Kidney epithelial cell (primary cell): ENCODE measurements around the gene KRTAP1-5. TPM values are rescaled to one million over a fixed set of nuclear protein-coding genes. Genes with fewer than 3 reads are reported as not detected.
"Not testable (repeated sequence)": the region's sequence is repeated elsewhere in the genome, so short reads cannot be mapped to it uniquely, and the experiment has no call there.

Source experiments
- DNase-seq: peaks from one replicate; pipeline ENCODE4 v3.0.0-alpha.2; 2010; ENCODE audit warnings: low read depth
- H3K27me3 ChIP-seq: 2 replicates; pipeline ENCODE4 v1.6.0; 2011; ENCODE audit warnings: low read length; ENCODE audit not compliant: control insufficient read depth, insufficient read depth
- H3K36me3 ChIP-seq: 2 replicates; pipeline ENCODE4 v1.5.1; 2011; ENCODE audit warnings: low read length; ENCODE audit not compliant: control insufficient read depth, insufficient read depth
- H3K4me3 ChIP-seq: 2 replicates; pipeline ENCODE4 v1.5.1; 2011; ENCODE audit warnings: low read depth, mild to moderate bottlenecking, control low read depth, low read length
- total RNA-seq: library from RNA; depleted of rRNA; stranded (reverse); fragments of >200 nt; gene quantifications from 2 replicates; pipeline ENCODE4 v1.2.3, GENCODE V29; 2015
- TF ChIP-seq, protein P1 (sequence below): IDR thresholded peaks from 2 replicates; pipeline ENCODE4 v1.5.1; 2011; ENCODE audit warnings: mild to moderate bottlenecking, moderate library complexity, low read length, control low read depth, inconsistent platforms; ENCODE audit not compliant: insufficient read depth, poor library complexity, severe bottlenecking

Gene KRTAP1-5
- total RNA-seq, 1 donor from 2014 or later, result not detected

DNA sequence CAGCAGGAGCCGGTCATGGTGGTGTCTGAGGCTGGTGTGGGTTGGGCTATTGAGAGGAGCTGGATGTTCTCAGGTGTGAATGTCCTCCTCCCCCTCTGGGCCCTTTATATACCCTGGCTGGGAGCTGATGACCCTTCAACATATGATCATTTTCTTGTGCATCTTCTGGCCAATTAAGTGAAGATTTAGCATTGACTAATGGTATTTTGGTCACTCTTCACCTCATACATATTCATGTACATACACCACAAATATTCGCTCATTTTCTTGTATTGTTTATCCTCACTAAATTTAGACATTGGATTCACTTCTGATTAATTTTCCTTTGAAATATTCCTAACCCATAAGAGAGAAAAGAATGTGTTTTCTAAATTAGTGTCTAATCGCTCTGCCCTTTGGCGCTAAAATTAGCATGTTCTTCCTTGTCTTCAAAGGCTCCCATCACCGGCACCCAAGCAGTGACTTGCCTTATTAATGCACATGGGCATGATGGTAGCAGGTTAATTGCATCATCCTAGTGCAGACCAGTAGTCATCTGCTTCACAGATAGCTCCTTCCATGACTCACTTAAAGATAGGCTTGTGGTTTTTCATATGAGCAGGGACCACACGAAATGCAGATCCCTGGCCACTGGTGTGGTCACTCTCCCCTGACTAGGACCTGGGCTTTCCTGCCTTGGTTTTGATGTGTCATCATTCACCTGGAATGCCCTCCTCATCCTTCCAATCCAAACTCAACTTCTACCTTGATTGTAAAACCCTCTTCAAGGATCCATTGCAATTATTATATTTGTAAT is 39.0 kb upstream of the KRTAP1-5 start, which contains the start of gene KRTAP2-4:
Gene KRTAP2-4, minus strand, starts transcription at position 51 of the 796 bp plus-strand sequence. Its CDS starts 34 bp downstream, at position 17.
- peak; percentile 87 for DNase-seq
- Histone ChIP-seq H3K36me3 (no peaks in the 10 kb centered on the region), H3K27me3 (no peaks in the 10 kb centered on the region), H3K4me3 (no peak within 1 kb of the TSS)
- TF ChIP-seq, protein P1, sequence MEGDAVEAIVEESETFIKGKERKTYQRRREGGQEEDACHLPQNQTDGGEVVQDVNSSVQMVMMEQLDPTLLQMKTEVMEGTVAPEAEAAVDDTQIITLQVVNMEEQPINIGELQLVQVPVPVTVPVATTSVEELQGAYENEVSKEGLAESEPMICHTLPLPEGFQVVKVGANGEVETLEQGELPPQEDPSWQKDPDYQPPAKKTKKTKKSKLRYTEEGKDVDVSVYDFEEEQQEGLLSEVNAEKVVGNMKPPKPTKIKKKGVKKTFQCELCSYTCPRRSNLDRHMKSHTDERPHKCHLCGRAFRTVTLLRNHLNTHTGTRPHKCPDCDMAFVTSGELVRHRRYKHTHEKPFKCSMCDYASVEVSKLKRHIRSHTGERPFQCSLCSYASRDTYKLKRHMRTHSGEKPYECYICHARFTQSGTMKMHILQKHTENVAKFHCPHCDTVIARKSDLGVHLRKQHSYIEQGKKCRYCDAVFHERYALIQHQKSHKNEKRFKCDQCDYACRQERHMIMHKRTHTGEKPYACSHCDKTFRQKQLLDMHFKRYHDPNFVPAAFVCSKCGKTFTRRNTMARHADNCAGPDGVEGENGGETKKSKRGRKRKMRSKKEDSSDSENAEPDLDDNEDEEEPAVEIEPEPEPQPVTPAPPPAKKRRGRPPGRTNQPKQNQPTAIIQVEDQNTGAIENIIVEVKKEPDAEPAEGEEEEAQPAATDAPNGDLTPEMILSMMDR, result no peak

DNA sequence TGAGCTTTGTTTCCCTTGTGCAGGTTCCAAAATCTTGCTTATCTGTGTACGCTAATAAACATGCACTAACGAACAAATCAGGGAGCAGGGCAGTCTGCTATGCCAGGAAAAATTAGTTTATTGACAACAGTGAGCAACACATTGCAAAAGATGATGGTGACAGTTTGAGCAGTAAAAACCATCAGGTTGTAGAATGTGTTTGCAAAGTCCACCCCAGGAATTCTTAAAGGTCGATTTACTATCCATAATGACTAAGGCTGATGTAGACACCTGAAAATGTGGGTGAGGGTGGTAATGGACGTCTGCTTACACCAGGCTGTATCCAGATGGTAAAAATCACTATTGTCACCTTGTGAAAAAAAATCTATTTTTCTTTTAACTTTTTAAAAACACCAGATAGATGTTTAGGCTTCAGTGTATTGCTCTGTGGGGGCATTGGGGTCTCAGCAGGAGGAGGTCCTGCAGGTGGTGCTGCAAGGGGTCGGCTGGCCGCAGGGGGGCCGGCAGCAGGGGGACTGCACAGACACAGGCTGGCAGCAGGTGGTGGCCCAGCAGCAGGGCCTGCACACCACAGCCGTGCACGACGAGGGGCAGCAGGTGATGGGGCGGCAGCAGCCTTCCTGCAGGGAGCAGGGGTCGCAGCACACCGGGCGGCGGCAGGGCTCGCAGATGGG is 38.1 kb upstream of the KRTAP1-5 start:
- not testable (repeated sequence) for DNase-seq, H3K4me3 ChIP-seq, H3K36me3 ChIP-seq, H3K27me3 ChIP-seq

DNA sequence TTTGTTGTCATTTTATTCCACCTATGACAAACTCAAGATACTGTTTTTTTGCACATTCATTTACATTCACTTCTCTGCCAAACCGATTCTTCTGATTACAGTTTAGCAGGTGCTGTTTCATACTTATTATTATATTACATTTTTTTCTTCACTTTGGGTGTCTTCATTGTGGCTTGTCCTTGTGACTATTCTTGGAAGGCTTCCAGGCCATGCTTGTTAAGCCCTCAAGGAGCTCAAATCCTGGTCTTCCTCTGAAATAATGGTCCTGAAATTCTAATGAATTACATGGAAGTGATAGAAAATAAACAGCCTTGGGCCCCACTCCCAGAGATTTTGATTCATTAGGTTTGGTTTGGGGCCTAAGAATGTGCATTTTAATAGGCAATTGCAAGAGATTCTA is 37.3 kb upstream of the KRTAP1-5 start:
- TF ChIP-seq, protein P1, result no peak

DNA sequence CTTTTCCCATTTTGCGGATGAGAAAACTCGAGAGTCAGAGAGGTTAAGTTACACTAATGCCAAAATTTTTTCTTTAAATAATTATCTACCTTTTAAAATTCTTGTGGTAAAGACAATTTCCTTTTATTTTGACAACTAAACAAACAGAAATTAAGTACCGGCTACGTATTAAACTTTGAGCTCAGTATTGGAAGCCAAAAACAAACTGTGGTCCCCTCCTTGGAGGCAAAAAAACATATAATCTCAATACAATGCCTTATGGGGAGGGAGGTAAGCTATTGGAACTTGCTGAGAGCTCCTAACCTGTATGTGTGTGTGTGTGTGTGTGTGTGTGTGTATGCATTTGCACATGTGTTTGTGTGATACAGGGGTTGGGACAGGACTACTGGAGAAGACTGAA is 36.4 kb upstream of the KRTAP1-5 start:
- no peak overlapping the region for H3K4me3 ChIP-seq
- TF ChIP-seq, protein P1, result no peak
- no peaks in the 10 kb centered on the region for H3K27me3 ChIP-seq
- no peak for DNase-seq
- no peaks in the 10 kb centered on the region for H3K36me3 ChIP-seq

More for the DNA sequence above, 37.3 kb upstream of the KRTAP1-5 start:
- Histone ChIP-seq H3K4me3 (no peak overlapping the region), H3K36me3 (no peaks in the 10 kb centered on the region), H3K27me3 (no peaks in the 10 kb centered on the region)
- DNase-seq, result no peak

DNA sequence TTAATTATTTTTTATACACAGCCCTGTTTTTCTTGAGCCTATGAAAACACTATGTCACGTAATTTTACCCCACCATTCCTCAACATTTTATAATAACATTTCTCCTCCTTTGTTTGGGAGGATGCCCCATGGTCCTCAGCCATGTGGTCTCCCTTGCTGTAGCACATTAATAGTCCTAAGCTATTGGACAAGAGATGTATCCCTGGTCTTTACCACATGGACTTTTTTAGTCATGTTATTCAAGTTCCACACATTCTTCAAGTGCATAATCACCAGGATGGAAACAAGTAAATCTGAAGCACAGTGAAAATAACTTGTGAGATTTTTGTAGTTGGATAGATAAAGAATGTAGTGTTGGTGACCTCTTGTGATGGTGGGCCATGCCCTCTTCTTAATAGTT is 35.0 kb upstream of the KRTAP1-5 start:
- TF ChIP-seq, protein P1, result no peak
- Histone ChIP-seq H3K36me3 (no peaks in the 10 kb centered on the region), H3K27me3 (no peaks in the 10 kb centered on the region), H3K4me3 (no peak overlapping the region)
- peak; percentile 91 for DNase-seq

DNA sequence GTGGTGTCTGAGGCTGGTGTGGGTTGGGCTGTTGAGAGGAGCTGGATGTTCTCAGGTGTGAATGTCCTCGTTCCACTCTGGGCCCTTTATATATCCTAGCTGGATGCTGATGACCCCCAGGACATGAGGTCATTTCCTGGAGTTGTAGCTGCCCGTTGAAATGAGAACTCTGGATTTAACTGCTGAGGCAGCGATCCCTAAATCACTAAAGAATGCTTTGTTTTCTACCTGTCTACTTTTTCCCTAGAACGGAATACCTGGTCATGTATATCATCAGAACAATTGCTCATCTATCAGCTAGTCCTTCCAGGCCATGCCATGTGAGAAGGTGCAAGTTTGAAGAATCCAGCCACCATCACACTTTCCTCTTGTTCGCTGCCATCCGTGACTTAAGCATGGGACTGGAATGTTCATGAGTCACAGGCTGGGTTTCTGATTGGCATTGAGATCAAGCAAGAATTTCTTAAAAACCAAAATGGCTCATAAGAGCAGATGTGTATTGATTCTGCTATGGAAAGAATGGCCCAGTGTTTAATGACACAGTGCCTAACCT is 33.1 kb upstream of the KRTAP1-5 start, which contains the start of gene KRTAP2-3:
Gene KRTAP2-3, minus strand, starts transcription at position 63 of the 553 bp plus-strand sequence. CDS start 64 bp downstream, outside the sequence.
- Histone ChIP-seq H3K27me3 (no peaks in the 10 kb centered on the region), H3K36me3 (no peaks in the 10 kb centered on the region), H3K4me3 (no peak within 1 kb of the TSS)
- DNase-seq, result peak; percentile 98
- TF ChIP-seq, protein P1, result no peak

DNA sequence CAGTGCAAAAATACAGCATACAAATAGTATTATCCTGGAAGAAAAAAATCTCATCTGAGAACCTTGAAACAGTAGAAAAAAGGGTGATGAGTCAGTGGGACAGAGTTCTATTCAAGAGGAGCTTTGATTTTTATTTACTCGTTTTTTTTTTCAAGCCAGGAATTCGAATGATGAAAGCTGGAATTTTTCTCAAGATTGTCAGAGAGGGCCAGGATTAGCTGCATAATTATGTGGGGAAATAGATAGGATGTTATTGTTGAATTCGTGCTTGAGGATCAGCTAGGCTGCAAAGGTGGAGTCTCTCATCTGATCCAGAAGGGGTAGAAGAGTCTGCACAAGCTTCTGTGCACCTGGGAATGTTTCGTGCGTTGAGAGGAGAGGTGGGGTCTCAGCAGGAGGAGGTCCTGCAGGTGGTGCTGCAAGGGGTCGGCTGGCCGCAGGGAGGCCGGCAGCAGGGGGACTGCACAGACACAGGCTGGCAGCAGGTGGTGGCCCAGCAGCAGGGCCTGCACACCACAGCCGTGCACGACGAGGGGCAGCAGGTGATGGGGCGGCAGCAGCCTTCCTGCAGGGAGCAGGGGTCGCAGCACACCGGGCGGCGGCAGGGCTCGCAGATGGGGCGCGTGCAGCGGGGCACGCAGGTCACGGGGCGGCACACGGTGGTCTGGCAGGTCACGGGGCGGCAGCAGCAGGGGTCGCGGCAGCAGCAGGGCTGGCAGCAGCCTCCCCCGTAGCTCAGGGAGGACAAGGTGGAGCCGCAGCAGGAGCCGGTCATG is 32.5 kb upstream of the KRTAP1-5 start:
- H3K36me3 ChIP-seq, H3K27me3 ChIP-seq, H3K4me3 ChIP-seq: not testable (repeated sequence)
- DNase-seq, result peak; percentile 61
